Measurements from ENCODE around the gene ACSF3. TPM values are rescaled to one million over a fixed set of nuclear protein-coding genes. Genes with fewer than 3 reads are reported as not detected.

The ACSF3 gene
- total RNA-seq, 2 experiments from 2014 or later: 44.4 to 45.3 TPM

DNA sequence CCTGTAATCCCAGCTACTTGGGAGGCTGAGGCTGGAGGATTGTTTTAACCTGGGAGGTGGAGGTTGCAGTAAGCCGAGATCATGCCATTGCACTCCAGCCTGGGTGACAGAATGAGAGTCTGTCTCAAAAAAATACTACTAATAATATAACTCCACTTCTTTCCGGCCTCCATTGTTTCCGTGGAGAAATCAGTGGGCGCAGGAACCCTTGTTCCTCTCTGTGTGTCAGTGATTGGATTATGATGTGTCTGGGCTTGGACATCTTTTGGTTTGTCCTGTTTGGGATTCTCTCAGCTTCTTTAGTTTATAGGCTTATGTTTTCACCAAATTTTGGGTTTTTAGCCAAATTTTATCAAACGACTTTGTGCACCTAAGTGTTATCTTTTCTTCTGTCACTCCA, 36.8 kb downstream of the ACSF3 start:
- peaks cover 46% of the 10 kb centered on the region for H3K36me3 Mint-ChIP-seq (ENCODE audit: low read depth)
- no peaks in the 10 kb centered on the region for H3K27me3 Mint-ChIP-seq
- POLR2A ChIA-PET: no interaction called here
- H3K27ac Mint-ChIP-seq: no peak overlapping the region
- peaks cover 3% of the 10 kb centered on the region for H3K9me3 Mint-ChIP-seq
- H3K4me1 Mint-ChIP-seq: peaks cover 3% of the 10 kb centered on the region
- no peak overlapping the region for H3K4me3 Mint-ChIP-seq
- no peak for DNase-seq
- CTCF ChIA-PET: no interaction called here

DNA sequence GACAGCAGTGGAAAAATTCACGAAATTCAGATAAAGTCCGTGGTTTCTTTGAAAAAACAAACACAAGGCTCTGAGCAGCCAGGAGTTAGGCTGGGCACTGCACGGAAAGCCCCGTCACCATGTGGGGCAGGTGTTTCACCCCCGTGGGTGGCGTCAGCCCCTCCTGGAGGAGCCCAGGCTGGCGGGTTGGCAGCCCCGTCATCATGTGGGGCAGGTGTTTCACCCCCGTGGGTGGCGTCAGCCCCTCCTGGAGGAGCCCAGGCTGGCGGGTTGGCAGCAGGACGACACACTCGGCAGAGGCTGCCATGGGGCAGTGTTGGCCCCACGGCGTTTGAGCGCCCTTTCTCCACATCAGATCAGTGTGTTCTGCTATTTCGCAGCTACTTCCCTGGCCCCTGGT, 38.1 kb downstream of the ACSF3 start:
- no peaks in the 10 kb centered on the region for H3K9me3 Mint-ChIP-seq
- ChIA-PET POLR2A (no interaction called here), CTCF (no interaction called here)
- no peak overlapping the region for H3K4me3 Mint-ChIP-seq
- H3K27ac Mint-ChIP-seq: no peak overlapping the region
- peaks cover 39% of the 10 kb centered on the region for H3K36me3 Mint-ChIP-seq (ENCODE audit: low read depth)
- no peak for DNase-seq
- H3K27me3 Mint-ChIP-seq: no peaks in the 10 kb centered on the region
- peaks cover 3% of the 10 kb centered on the region for H3K4me1 Mint-ChIP-seq

GRCh38 chr16:89132194-89133005, 38.7 kb downstream of the ACSF3 start:
- no peaks in the 10 kb centered on the region for H3K27me3 Mint-ChIP-seq
- DNase-seq: no peak
- H3K9me3 Mint-ChIP-seq: no peaks in the 10 kb centered on the region
- ChIA-PET POLR2A (no interaction called here), CTCF (no interaction called here)
- no peak overlapping the region for H3K4me3 Mint-ChIP-seq
- H3K27ac Mint-ChIP-seq: no peak overlapping the region
- peaks cover 3% of the 10 kb centered on the region for H3K4me1 Mint-ChIP-seq
- H3K36me3 Mint-ChIP-seq (ENCODE audit: low read depth): peaks cover 39% of the 10 kb centered on the region

DNA sequence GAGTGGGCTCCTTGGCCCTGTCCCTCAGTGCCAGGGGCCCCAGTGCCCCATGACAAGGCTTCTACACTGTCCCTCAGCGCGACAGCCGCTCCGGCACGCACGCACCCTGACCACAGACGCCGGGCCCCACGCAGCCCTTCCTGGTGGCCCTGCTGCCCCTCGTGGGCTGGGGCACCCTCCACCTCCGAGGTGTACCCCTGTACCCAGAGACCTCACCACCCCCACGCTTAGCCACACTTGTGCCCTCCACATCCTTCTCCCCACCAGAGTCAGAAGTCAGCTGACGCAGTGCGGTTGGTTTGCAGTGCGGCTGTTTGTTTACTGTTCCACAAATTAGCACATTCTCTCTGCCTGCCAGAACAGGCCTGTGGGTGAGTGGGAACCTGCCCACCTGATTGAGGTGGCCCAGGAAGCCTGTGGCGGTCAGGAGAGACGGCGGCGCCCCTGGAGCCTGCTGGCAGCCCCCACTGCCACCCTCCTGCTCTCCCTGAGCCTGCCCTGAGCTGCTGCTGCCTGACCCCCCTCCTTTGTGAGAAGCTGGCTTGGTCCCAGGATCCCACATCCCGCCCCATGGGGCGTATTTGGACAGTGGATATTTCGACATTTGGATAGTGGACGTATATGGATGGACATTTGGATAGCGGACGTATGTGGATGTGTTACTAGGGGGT, 39.9 kb downstream of the ACSF3 start:
- H3K4me3 Mint-ChIP-seq: no peak overlapping the region
- ChIA-PET POLR2A (interaction anchor here (1.1 kb wide), 1 partner anchor 18 kb away, joined by 5 read pairs; no protein-coding TSS in a partner anchor), CTCF (no interaction called here)
- H3K9me3 Mint-ChIP-seq: no peaks in the 10 kb centered on the region
- no peaks in the 10 kb centered on the region for H3K27me3 Mint-ChIP-seq
- peaks cover 38% of the 10 kb centered on the region for H3K36me3 Mint-ChIP-seq (ENCODE audit: low read depth)
- DNase-seq: no peak
- no peaks in the 10 kb centered on the region for H3K4me1 Mint-ChIP-seq
- H3K27ac Mint-ChIP-seq: no peak overlapping the region

DNA sequence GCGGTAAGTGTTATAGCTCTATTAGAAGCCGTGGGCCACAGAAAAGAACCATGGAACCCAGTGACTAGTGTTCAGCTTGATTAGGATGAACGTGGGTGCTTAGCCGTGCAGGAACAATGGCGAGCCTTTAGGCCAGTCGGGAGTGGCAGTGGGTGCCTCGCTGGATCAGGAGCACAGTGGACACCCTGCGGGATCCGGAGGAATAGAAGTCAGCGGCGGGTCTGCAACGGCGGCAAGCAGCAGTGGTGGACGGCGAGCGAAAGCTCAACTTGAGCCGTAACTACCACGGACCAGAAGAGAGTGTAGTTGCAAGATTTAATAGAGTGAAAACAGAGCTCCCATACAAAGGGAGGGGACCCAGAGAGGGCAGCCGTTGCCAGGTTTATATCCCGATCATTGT, 40.6 kb downstream of the ACSF3 start:
- peaks cover 32% of the 10 kb centered on the region for H3K36me3 Mint-ChIP-seq (ENCODE audit: low read depth)
- no peak overlapping the region for H3K27ac Mint-ChIP-seq
- POLR2A ChIA-PET: interaction anchor here (1.1 kb wide), 1 partner anchor 19 kb away, joined by 5 read pairs; no protein-coding TSS in a partner anchor
- no peaks in the 10 kb centered on the region for H3K9me3 Mint-ChIP-seq
- no peak for DNase-seq
- no peak overlapping the region for H3K4me3 Mint-ChIP-seq
- H3K27me3 Mint-ChIP-seq: no peaks in the 10 kb centered on the region
- CTCF ChIA-PET: no interaction called here
- no peaks in the 10 kb centered on the region for H3K4me1 Mint-ChIP-seq

DNA sequence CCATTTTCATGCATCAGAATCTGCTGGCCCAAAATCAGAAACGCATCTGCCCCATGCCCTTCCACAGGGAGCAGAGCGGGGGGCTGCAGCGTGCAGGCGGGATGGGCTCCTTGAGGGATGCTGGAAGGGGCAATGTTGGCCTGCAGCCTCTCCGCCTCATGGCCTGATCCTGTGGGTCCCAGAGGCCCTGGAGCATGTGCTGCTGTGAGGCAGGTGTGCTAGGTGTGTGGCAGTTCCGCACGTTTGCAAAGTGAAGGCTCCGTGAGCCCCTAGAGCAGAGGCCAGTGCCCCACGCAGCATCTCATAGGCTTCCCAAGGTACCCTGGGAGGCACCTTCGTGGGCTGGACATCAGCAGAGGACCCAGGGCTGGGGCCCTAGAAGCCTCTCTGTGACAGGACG, 41.5 kb downstream of the ACSF3 start:
- Mint-ChIP-seq H3K36me3 (ENCODE audit: low read depth) (peaks cover 25% of the 10 kb centered on the region), H3K27ac (no peak overlapping the region), H3K4me1 (no peaks in the 10 kb centered on the region), H3K4me3 (no peak overlapping the region), H3K27me3 (no peaks in the 10 kb centered on the region), H3K9me3 (no peaks in the 10 kb centered on the region)
- ChIA-PET POLR2A (no interaction called here), CTCF (no interaction called here)
- DNase-seq: no peak

DNA sequence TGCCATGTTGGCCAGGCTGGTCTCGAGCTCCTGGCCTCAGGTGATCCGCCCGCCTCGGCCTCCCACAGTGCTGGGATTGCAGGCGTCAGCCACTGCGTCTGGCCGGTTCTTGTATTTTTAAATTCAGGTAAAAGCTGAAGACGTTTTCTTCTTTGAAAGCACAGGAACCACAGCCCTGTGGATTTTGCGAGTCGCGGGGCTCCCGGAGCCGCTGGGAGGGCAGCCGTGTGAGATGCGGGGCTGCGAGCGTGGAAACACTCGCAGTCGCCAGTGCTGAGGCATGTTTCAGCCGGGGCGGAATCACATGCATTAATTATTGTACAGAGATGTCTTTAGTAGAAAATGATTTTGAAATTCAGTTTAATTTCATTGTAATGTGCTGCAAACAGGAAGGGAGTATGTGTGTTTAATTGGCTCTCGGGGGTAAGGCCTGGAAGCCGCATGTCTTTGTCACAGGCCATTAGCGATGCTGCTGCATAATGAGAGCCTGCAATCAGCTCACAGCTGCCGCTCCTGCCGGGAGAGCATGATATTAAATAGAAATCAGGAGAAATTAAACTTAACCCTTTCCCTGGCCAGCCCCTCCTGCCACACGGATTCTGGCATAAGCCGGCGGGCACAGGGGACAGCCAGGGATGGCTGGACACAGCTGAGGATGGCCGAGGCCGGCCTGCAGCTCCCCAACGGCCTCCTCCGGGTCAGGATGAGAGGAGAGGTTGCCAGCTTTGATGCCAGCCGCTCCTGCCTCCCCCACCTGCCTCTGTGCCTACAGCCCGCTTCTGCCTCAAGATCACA, 42.5 kb downstream of the ACSF3 start:
- H3K27ac Mint-ChIP-seq: no peak overlapping the region
- POLR2A ChIA-PET: no interaction called here

GRCh38 chr16:89136931-89137330, 43.3 kb downstream of the ACSF3 start:
- peaks cover 15% of the 10 kb centered on the region for H3K36me3 Mint-ChIP-seq (ENCODE audit: low read depth)
- no peaks in the 10 kb centered on the region for H3K4me1 Mint-ChIP-seq
- ChIA-PET POLR2A (no interaction called here), CTCF (no interaction called here)
- no peak for DNase-seq
- H3K9me3 Mint-ChIP-seq: no peaks in the 10 kb centered on the region
- H3K27ac Mint-ChIP-seq: no peak overlapping the region
- no peak overlapping the region for H3K4me3 Mint-ChIP-seq
- no peaks in the 10 kb centered on the region for H3K27me3 Mint-ChIP-seq

More for the DNA sequence above, 42.5 kb downstream of the ACSF3 start:
- H3K4me3 Mint-ChIP-seq: no peak overlapping the region
- CTCF ChIA-PET: no interaction called here
- peaks cover 19% of the 10 kb centered on the region for H3K36me3 Mint-ChIP-seq (ENCODE audit: low read depth)
- H3K4me1 Mint-ChIP-seq: no peaks in the 10 kb centered on the region
- no peak for DNase-seq
- H3K27me3 Mint-ChIP-seq: no peaks in the 10 kb centered on the region
- no peaks in the 10 kb centered on the region for H3K9me3 Mint-ChIP-seq

DNA sequence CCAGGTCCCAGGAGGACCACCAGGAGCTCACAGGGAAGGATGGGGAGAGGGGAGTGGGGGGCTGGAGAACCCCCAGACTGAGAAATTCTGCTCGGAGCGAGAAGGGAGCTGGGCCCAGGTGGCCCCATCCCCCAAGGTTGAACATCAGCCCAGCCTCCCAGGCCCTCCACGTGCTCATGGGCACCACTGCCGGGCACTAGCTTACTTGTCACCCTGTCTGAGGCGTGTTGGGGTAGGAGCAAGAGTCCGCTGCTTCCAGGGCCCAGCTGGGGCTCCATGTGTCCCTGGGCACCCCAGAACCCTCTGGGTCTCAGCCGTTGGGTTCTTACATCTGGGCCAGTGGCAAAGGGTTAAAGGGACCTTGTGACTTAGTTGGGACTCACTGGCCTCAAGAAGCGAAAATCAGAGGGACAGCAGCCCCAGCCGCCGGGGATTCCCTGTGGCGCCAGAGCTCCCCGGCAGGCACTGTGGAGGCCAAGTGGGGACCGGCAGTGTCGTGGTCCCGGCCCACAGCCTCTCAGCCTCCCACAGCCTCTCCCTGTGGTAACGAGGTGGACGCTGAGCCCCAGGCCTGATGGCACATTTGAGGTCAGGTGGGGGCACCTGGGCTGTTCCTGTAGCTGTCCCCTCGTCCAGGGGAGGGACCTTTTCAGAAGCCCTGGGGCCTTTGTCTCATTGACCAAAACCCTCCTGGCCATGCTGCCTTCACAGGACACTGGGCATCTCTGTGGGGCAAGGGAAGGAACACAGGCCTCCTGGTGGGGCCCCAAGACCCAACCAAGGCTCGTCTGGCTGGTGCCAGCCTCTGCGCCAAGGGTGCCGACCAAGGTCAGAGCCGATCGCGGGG, 44.2 kb downstream of the ACSF3 start:
- H3K9me3 Mint-ChIP-seq: no peaks in the 10 kb centered on the region
- DNase-seq: no peak
- H3K36me3 Mint-ChIP-seq (ENCODE audit: low read depth): peaks cover 15% of the 10 kb centered on the region
- H3K27me3 Mint-ChIP-seq: no peaks in the 10 kb centered on the region
- no peak overlapping the region for H3K4me3 Mint-ChIP-seq
- H3K27ac Mint-ChIP-seq: no peak overlapping the region
- no peaks in the 10 kb centered on the region for H3K4me1 Mint-ChIP-seq
- ChIA-PET CTCF (no interaction called here), POLR2A (no interaction called here)

DNA sequence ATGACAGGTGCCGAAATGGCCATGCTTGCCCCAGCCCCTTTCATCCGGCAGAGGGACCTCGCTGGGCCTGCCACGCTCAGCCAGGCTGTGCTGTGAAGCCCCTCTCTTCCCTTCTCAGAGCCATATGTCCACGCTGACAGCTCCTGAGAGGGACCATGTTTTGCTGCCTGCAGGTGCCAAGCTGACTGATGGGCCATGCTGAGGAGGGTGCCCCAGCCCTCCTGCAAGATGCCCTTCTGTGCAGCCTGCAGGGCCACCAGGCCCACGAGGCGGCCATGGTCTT, 44.8 kb downstream of the ACSF3 start:
- no peak for DNase-seq
- POLR2A ChIA-PET: no interaction called here
- H3K27ac Mint-ChIP-seq: no peak overlapping the region
- no peaks in the 10 kb centered on the region for H3K4me1 Mint-ChIP-seq
- CTCF ChIA-PET: no interaction called here
- H3K9me3 Mint-ChIP-seq: no peaks in the 10 kb centered on the region
- H3K36me3 Mint-ChIP-seq (ENCODE audit: low read depth): peaks cover 13% of the 10 kb centered on the region
- no peak overlapping the region for H3K4me3 Mint-ChIP-seq
- no peaks in the 10 kb centered on the region for H3K27me3 Mint-ChIP-seq

- Mint-ChIP-seq H3K27ac (no peak overlapping the region), H3K9me3 (no peaks in the 10 kb centered on the region), H3K4me1 (no peaks in the 10 kb centered on the region), H3K27me3 (no peaks in the 10 kb centered on the region), H3K4me3 (no peak overlapping the region), H3K36me3 (ENCODE audit: low read depth) (peaks cover 8% of the 10 kb centered on the region)
- no peak for DNase-seq
- CTCF ChIA-PET: no interaction called here
- POLR2A ChIA-PET: no interaction called here
Observed at GRCh38 chr16:89138843-89139520, 45.3 kb downstream of the ACSF3 start.

DNA sequence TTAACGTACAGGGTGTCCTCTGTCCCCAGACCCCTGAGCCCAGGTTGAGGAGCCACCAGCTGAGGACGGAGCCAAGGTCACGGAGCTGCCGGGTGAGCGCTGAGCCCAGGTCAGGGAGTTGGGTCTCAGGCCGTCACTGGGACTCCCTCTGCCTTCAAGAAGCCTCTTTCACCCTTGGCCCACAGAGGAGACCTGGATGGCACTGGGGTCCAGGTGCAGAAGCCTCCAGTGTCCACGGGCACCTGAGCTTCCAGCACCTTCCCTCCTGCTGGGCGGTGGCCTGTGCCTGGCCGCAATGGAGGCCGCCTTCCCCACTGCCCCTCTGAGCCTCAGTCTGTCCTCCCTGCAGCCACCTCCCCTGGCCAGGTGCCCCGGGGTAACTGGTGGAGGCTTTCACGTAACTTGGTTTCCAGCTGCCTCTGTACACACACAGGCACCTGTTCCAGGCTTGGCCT, 46.3 kb downstream of the ACSF3 start:
- Mint-ChIP-seq H3K9me3 (no peaks in the 10 kb centered on the region), H3K4me1 (no peaks in the 10 kb centered on the region), H3K27ac (no peak overlapping the region), H3K27me3 (no peaks in the 10 kb centered on the region), H3K4me3 (no peak overlapping the region), H3K36me3 (ENCODE audit: low read depth) (peaks cover 4% of the 10 kb centered on the region)
- CTCF ChIA-PET: no interaction called here
- no peak for DNase-seq
- POLR2A ChIA-PET: no interaction called here
